ENCODE measurements around the gene LHX4. TPM values are rescaled to one million over a fixed set of nuclear protein-coding genes. Genes with fewer than 3 reads are reported as not detected.
A peak's percentile ranks its signal among the peaks of the same experiment; 100 is the strongest.

LHX4 gene
- total RNA-seq, 1 experiment from 2014 or later: 0.13 TPM

- in situ Hi-C loops (cut with HindIII; ENCODE audit: low pct_unique_long_range_greater_than_20kb, low sequenced_read_pairs): no loop called here
Measured at GRCh38 chr1:180249725-180250498, 19.8 kb downstream of the LHX4 start.

GRCh38 chr1:180250499-180250770, 20.4 kb downstream of the LHX4 start:
- DNase-seq (ENCODE audit: low read depth, low spot score): no peak
- in situ Hi-C loops (cut with HindIII; ENCODE audit: low pct_unique_long_range_greater_than_20kb, low sequenced_read_pairs): no loop called here

More at GRCh38 chr1:180249725-180250498, 19.8 kb downstream of the LHX4 start:
- no peak for DNase-seq (ENCODE audit: low read depth, low spot score)

GRCh38 chr1:180250883-180251509, 20.9 kb downstream of the LHX4 start:
- in situ Hi-C loops (cut with HindIII; ENCODE audit: low pct_unique_long_range_greater_than_20kb, low sequenced_read_pairs): no loop called here
- no peak for DNase-seq (ENCODE audit: low read depth, low spot score)

- in situ Hi-C loops (cut with HindIII; ENCODE audit: low pct_unique_long_range_greater_than_20kb, low sequenced_read_pairs): no loop called here
- no peak for DNase-seq (ENCODE audit: low read depth, low spot score)
Measured at GRCh38 chr1:180251526-180252305, 21.7 kb downstream of the LHX4 start.

GRCh38 chr1:180252638-180253536, 22.8 kb downstream of the LHX4 start:
- DNase-seq (ENCODE audit: low read depth, low spot score): peak; percentile 75
- in situ Hi-C loops (cut with HindIII; ENCODE audit: low pct_unique_long_range_greater_than_20kb, low sequenced_read_pairs): no loop called here

GRCh38 chr1:180253585-180254495, 23.8 kb downstream of the LHX4 start:
- DNase-seq (ENCODE audit: low read depth, low spot score): no peak
- in situ Hi-C loops (cut with HindIII; ENCODE audit: low pct_unique_long_range_greater_than_20kb, low sequenced_read_pairs): no loop called here

- in situ Hi-C loops (cut with HindIII; ENCODE audit: low pct_unique_long_range_greater_than_20kb, low sequenced_read_pairs): no loop called here
- DNase-seq (ENCODE audit: low read depth, low spot score): no peak
Measured at GRCh38 chr1:180254496-180254819, 24.4 kb downstream of the LHX4 start.

GRCh38 chr1:180254854-180255253, 24.8 kb downstream of the LHX4 start:
- no peak for DNase-seq (ENCODE audit: low read depth, low spot score)
- in situ Hi-C loops (cut with HindIII; ENCODE audit: low pct_unique_long_range_greater_than_20kb, low sequenced_read_pairs): no loop called here

- in situ Hi-C loops (cut with HindIII; ENCODE audit: low pct_unique_long_range_greater_than_20kb, low sequenced_read_pairs): no loop called here
- no peak for DNase-seq (ENCODE audit: low read depth, low spot score)
Measured at GRCh38 chr1:180255536-180256340, 25.7 kb downstream of the LHX4 start.

- in situ Hi-C loops (cut with HindIII; ENCODE audit: low pct_unique_long_range_greater_than_20kb, low sequenced_read_pairs): no loop called here
Measured at GRCh38 chr1:180256341-180257027, 26.4 kb downstream of the LHX4 start.

GRCh38 chr1:180257028-180257386, 26.9 kb downstream of the LHX4 start:
- in situ Hi-C loops (cut with HindIII; ENCODE audit: low pct_unique_long_range_greater_than_20kb, low sequenced_read_pairs): no loop called here

More at GRCh38 chr1:180256341-180257027, 26.4 kb downstream of the LHX4 start:
- no peak for DNase-seq (ENCODE audit: low read depth, low spot score)

GRCh38 chr1:180257486-180257885, 27.4 kb downstream of the LHX4 start:
- DNase-seq (ENCODE audit: low read depth, low spot score): no peak
- in situ Hi-C loops (cut with HindIII; ENCODE audit: low pct_unique_long_range_greater_than_20kb, low sequenced_read_pairs): no loop called here

More at GRCh38 chr1:180257028-180257386, 26.9 kb downstream of the LHX4 start:
- no peak for DNase-seq (ENCODE audit: low read depth, low spot score)

GRCh38 chr1:180258290-180258689, 28.2 kb downstream of the LHX4 start:
- DNase-seq (ENCODE audit: low read depth, low spot score): no peak
- in situ Hi-C loops (cut with HindIII; ENCODE audit: low pct_unique_long_range_greater_than_20kb, low sequenced_read_pairs): no loop called here

- DNase-seq (ENCODE audit: low read depth, low spot score): no peak
- in situ Hi-C loops (cut with HindIII; ENCODE audit: low pct_unique_long_range_greater_than_20kb, low sequenced_read_pairs): no loop called here
Measured at GRCh38 chr1:180258935-180259334, 28.9 kb downstream of the LHX4 start.

- in situ Hi-C loops (cut with HindIII; ENCODE audit: low pct_unique_long_range_greater_than_20kb, low sequenced_read_pairs): no loop called here
- DNase-seq (ENCODE audit: low read depth, low spot score): no peak
Measured at GRCh38 chr1:180259431-180260338, 29.6 kb downstream of the LHX4 start.

Measured in SK-MEL-5 (cell line).